22Rv1 (cell line): Measurements from ENCODE around the gene ZC3HAV1L.

ENCODE experiments used
- H3K27ac ChIP-seq: fragments of 450-650 bp; 2 replicates; pipeline ENCODE4 v1.5.1; 2017
- ZFX ChIP-seq: fragments of 450-650 bp; IDR thresholded peaks from 2 replicates; pipeline ENCODE4 v1.6.1; 2017; ENCODE audit warnings: antibody characterized with exemption, borderline replicate concordance
- TF ChIP-seq, protein P1 (sequence below): fragments of 450-650 bp; IDR thresholded peaks from 2 replicates; pipeline ENCODE4 v1.5.1; 2017; ENCODE audit warnings: mild to moderate bottlenecking

ZC3HAV1L gene

DNA sequence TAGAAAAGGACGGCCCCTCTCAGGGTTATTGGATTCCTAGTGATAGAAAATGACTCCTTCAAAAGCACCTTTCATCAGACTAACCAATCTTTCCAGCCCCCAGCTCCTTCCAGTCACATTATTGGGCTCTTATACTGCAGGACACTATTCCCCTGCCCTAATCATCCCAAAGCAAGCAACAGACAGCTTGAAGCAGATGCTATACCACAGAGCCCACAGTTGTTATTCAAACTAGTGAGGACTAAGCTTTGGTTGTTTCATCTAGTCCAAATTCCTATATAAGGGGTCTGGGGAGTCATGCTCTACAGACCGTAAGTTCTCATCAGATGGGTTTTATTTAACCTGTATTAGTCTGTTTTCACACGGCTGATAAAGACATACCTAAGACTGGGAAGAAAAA is 24.5 kb downstream of the ZC3HAV1L start:
- H3K27ac ChIP-seq, result no peak overlapping the region
- TF ChIP-seq, protein P1, sequence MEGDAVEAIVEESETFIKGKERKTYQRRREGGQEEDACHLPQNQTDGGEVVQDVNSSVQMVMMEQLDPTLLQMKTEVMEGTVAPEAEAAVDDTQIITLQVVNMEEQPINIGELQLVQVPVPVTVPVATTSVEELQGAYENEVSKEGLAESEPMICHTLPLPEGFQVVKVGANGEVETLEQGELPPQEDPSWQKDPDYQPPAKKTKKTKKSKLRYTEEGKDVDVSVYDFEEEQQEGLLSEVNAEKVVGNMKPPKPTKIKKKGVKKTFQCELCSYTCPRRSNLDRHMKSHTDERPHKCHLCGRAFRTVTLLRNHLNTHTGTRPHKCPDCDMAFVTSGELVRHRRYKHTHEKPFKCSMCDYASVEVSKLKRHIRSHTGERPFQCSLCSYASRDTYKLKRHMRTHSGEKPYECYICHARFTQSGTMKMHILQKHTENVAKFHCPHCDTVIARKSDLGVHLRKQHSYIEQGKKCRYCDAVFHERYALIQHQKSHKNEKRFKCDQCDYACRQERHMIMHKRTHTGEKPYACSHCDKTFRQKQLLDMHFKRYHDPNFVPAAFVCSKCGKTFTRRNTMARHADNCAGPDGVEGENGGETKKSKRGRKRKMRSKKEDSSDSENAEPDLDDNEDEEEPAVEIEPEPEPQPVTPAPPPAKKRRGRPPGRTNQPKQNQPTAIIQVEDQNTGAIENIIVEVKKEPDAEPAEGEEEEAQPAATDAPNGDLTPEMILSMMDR, result no peak
- no peak for TF ChIP-seq ZFX

DNA sequence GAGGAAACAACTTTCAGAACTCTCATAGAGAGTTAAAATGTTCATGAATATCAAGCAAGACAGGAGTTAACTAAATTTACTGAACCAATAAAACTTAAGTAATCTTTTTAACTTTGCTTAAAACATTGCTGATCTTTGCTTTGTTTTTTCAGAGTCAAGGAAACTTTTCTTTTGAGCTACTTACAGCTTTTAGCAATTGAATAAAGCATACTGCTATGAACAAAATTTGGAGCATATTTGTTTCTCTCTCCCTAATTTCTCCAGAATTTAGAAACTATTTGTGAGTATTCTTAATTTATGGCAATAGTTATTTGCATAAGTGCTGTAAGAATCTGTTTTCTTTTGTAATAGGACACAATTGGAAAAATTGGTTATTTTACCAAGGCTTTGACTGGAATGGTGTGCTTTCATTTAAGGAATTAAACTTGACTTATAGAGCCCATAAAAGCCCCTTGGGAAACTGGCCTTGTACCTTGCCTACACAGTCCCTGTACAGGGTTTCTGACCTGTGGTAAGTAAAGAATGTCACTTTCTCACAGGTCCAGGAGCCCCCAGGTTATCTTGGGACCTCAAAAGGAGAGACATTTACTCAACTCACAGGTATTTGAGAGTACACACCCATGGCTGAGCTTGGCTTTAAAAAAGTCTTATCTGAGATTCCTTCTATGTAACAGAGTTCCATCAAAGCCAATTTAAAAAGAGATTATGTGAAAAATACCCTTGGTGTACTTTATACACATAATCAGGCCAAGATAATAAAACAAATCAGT is 31.3 kb downstream of the ZC3HAV1L start:
- no peak for TF ChIP-seq ZFX
- TF ChIP-seq, protein P1, result no peak
- H3K27ac ChIP-seq, result no peak overlapping the region

DNA sequence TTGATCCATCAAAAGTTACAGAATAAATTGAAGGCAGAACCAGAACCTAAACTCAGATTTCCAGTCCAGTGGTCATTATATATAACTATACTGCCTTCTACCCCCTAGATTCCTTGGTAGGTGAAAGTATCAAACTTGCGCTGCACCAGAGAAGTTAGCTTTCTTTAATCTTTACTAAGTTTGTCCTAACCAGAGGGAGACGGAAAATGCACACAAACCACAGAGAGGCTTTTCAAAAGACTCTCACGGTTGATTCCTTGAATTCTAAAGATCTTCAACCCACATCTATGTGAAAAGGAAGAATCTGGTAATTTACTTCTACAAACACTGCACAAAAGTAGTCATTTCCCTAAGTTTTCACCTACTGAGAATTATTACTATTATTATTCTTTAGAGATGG is 36.4 kb downstream of the ZC3HAV1L start:
- TF ChIP-seq ZFX, result no peak
- TF ChIP-seq, protein P1, result no peak
- no peak overlapping the region for H3K27ac ChIP-seq

DNA sequence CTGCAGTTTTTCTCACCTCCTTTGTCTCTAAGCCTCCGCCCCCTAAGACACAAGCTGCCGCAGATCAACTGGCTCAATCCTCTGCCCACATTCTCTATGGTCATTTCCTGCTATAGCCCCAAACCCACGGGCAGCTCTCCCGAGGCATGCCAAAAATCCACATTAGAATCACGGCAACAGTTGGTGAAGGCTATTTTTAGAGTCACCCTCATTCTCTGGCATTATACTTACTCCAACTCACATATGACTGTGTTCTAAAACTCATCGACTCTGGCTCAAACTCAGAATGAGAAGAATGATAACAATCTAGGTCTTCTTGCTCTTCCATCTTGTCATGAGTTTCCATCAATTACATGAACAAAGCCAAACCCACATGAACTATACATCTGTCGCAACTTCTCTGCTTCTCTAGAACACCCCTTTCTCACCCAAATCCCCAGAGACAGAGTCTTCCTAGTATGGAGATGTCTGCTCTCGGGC is 43.8 kb downstream of the ZC3HAV1L start:
- no peak for TF ChIP-seq ZFX
- TF ChIP-seq, protein P1, result no peak
- no peak overlapping the region for H3K27ac ChIP-seq

DNA sequence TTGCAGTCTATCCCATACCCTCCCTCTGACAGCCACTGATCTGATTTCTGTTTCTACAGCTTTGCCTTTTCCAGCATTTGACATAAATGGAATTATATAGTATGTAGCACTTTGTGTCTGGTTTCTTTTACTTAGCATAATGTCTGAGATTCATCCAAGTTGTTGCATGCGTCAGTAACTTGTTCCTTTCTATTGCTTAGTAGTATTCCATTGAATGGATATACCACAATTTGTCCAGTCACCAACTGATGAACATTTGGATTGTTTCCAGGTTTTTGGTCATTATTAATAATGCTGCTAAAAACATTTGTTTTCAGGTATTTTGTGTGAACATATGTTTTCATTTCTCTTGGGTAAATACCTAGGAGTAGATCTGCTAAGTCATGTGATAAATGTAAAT is 48.2 kb downstream of the ZC3HAV1L start:
- H3K27ac ChIP-seq, result no peak overlapping the region
- TF ChIP-seq ZFX, result no peak
- TF ChIP-seq, protein P1, result no peak

DNA sequence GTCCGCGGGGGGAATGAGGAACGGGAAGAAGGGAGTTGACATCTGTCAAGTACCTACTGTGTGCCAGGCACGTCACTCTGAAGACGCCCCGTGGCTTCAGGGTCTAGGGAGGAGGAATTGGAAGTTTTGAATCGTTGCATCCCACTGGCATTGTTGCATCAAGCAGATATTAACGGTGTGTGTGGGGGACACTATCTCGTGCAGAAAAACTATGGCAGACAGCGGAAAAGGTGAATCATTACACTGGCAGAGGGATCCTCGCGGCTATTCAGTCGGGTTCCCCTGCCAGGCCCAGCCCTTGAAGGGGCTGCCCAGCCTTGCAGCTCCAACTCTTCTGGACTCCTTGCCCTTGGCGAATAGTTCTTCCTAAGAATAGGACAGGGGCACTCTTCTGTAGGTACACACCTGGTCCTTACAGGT is 53.6 kb downstream of the ZC3HAV1L start:
- no peak overlapping the region for H3K27ac ChIP-seq
- TF ChIP-seq, protein P1, result no peak
- no peak for TF ChIP-seq ZFX
